Right hindlimb (tissue), 1 donor: ENCODE data around the gene SNAP29.
"Not testable (repeated sequence)": the region's sequence is repeated elsewhere in the genome, so short reads cannot be mapped to it uniquely, and the experiment has no call there.

Experiments used
- DNase-seq: peaks from one replicate; pipeline ENCODE4 v3.0.0-alpha.2; 2018

SNAP29 gene

DNA sequence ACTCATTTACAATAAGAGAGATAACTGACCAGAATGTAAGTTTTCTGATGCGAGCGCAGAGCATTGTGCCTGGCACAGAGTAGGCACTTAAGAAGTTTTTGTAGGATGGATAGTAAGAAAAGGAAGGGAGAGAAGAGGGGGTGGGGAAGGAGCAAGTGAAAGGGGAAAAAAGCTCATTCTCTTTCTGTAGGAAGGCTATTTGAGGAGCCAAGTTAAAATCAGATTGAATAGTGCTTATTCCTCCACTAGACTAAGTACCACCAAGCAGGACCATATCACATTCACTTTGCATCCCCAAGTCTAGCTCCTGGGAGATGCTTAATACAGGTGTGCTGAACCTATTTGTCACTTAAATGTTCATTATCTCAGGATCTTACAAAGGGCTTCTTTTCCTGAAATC, 44.3 kb downstream of the SNAP29 start:
- no peak for DNase-seq

DNA sequence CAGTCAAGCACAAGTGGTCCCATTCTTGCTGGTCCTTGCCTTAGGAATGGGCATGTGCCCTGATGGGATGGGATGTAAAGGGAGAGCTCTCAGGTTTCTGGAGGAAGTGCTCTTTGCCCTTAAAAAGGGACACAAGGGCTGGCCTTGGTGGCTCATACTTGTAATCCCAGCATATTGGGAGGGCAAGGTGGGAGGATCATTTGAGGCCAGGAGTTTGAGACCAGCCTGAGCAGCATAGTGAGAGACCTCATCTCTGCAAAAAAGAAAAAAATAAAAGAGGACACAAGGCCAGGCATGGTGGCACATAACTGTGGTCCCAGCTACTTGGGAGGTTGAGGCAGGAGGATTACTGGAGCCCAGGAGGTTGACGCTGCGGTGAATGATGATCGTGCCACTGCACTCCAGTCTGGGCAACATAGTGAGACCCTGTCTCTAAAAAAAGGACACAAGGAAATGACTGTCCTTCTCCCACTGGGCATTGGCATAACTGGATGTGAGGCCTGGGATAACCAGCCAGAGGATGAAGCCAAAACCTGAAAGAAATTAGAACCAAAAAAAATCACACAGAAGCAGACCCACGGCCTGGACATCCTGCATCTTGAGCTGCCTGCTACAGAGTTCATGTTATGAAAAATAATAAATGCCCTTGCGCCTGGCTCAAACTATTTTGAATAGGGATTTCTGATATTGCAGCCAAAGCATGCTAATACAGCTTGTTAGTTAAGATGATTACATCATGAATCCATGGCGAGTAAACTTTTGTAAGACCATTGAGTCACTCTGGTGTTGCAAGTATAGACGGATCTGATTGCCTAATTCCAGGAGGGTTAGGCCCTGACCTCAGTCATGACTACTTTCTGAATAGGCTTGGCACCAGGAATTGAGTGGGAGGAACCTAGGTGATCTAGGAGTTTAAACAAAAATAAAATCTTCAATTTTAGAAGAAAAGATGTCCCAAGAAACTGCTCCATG, 45.5 kb downstream of the SNAP29 start:
- no peak for DNase-seq

DNA sequence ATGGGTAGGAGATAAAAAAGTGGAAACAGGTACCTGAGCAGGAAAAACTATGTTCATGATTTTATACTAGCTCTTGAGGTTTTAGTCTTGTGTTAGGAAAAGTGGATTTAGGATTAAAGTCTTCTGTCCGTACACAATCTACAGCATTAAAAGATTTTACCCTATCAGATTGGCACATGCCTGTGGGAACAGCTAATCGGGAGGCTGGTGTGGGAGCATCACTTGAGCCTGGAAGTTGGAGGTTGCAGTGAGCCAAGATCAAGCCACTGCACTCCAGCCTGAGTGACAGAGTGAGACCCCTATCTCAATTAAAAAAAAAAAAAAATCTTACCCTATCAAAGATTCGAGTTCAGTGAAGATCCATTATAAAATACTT, 46.2 kb downstream of the SNAP29 start:
- no peak for DNase-seq

DNA sequence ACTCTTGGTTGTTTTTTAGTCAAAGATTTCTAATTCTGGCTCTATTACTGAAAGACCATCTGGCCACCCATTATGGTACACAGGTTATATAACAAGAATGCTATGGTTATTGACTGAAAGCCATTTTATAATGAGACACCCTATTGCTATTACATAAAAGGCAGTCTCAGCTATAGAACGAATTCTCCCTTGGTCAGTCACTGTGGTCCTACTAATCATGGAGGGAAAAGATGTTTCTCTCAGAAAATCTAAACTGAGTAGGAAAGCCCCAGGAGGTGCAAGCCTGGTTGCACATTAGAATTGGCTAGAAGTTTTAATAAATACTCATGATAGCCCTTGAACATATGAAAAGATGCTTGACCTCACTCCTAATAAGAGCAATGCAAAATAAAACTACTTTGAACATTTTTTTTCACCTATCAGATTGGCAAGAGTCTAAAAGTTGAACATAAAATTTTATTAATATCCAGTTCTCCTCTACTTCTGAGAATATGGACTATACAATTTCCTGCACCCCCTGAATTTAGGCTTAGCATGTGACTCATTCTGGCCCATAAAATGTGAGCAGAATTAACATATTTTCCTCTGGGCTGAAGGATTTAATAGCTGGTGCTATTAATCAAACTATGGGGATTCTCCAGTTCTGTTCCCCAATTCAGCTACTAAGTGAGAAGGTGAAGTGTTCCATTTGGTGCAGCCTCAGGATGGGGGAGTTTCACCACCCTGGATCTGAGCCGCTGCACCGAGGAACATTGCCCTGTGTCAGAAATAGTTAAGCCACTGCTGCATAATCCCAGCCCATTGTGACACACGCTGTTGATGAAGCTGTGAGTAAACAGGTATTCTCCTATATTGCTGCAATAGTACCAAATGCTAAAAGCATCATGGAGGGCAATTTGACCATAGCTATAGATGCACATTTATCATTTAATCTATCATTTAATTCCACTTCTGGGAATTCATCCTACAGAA, 46.9 kb downstream of the SNAP29 start:
- no peak for DNase-seq

DNA sequence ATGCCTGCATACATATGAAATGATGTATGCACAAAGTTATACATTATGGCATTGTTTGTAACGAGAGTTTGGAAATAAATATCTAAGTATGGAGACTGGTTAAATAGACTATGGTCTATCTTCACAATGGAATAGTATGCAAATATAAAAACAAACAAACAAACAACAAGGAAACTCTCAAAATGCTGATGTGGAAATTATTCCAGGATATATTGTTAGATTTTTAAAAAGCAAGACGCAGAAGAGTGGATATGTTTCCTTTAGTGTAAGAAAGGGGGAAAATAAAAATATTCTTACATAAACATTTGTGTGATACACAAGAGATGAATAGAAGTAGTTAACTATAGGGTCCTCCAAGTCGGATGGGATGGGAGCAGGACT, 47.6 kb downstream of the SNAP29 start:
- no peak for DNase-seq

DNA sequence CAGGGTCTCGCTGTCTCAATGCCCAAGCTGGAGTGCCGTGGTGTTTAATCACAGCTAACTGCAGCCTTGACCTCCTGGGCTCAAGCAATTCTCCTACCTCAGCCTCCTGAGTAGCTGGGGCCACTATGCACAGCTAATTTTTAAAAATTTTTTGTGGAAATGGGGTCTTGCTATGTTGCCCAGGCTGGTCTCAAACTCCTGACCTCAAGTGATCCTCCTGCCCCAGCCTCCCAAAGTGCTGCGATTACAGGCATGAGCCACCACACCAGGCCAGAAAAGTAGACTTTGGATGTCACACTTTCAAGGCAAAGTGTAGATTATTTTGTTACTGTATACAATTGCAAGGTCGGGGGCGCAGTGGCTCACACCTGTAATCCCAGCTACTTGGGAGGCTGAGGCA, 49.9 kb downstream of the SNAP29 start:
- not testable (repeated sequence) for DNase-seq

DNA sequence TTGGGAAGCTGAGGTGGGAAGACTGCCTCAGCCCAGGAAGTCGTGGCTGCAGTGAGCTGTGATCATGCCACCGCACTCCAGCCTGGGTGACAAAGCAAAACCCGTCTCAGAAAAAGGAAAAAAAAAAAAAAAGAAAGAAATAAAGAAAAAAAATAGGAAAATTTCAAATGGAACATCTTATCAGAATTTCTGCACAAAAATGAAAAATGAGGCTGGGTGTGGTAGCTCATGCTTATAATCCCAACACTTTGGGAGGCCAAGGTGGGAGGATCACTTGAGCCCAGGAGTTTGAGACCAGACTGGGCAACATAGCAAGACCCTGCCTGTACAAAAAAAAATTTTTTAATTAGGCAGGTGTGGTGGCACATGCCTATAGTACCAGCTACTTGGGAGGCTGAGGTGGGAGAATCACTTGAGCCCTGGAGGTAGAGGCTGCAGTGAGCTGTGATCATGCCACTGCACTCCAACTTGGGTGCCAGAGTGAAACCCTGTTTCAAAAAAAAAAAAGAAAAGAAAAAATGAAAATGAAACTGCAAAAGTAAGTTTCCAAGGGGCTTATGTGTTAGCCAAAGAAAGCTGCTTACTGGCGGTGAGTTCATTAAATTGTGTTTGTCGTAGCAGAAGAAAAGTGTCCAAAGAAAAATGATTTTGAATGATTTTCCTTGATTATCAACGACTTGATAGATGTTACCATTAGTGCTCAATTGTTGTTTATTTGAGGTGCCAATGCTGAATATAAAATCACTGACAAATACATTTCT, 50.9 kb downstream of the SNAP29 start:
- no peak for DNase-seq

DNA sequence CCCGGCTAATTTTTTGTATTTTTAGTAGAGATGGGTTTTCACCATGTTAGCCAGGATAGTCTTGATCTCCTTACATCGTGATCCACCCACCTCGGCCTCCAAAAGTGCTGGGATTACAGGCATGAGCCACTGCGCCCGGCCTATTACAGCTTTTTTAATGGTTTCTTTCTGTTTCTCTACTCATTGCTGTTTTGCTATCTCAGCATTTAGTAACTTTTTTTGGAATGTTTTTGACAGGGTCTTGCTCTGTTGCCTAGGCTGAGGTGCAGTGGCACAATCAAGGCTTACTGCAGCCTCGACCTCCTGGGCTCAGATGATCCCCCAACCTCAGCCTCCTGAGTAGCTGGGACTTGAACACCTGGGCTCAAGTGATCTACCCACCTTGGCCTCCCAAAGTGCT, 53.7 kb downstream of the SNAP29 start:
- DNase-seq: no peak

DNA sequence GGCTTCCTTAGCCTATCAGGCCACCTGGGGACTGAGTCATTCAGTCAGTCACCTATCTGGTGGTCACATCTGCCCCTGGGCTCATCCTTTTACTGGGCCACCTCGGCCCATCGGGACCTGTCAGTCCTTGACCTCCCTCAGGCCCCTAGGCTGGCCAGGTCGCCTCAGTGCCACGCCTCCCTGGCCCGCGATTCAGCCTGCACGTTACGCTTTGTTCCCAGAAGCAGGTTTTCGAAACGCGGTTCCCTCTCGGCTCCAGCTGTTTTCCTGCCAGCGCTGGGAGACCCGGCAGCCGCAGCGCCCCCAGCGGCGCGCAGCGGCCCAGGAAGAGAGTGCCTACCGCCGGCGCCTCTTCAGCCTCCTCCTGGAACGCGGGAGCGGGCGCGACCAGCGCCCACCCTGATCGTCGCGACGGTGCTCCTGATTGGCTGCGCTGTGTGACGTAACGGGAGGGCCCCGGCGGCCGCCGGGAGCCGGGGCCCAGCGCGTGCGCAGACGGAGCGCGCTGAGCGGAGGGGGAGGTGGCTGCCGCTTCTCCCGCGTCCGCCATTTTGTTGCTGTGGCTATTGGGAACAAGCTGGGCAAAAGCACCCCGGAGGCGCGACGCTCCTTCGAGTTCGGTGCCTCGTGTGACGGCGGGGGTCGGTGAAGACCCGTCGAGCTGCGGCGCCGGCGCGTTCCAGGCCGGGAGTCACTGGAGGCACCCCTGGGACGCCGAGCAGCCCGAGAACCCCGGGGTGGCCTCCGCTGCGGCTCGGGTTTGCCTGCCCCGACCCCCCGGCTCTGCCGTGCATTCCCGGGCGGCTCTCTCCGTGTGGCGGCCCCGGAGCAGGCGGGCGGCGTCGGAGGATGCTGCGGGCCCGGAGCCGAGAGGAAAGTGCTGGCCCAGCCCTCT, 58.4 kb downstream of the SNAP29 start, which contains the start of gene CRKL:
Gene CRKL (plus strand): TSS at position 492 of the 895 bp plus-strand sequence. CDS start 528 bp downstream, outside the sequence.
- peak; percentile 98 for DNase-seq

DNA sequence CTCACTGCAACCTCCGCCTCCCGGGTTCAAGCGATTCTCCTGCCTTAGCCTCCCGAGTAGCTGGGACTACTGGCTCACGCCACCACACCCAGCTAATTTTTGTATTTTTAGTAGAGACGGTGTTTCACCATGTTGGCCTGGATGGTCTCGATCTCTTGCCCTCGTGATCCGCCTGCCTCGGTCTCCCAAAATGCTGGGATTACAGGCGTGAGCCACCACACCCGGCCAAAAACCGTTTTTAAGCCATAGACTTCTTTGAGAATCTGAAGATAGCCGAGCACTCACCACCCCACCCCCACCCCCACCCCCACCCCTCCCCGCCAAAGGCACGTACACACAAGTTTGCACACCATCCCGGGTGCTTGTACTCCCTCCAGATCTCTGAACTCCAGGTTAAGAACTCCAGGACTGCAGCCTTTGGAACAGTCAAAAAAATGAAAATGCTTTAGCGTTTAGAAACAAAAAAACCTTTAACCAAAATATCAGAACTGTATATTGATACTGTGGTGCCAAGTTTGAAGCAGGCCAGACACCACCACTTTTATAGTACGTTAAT, 59.9 kb downstream of the SNAP29 start:
- no peak for DNase-seq

DNA sequence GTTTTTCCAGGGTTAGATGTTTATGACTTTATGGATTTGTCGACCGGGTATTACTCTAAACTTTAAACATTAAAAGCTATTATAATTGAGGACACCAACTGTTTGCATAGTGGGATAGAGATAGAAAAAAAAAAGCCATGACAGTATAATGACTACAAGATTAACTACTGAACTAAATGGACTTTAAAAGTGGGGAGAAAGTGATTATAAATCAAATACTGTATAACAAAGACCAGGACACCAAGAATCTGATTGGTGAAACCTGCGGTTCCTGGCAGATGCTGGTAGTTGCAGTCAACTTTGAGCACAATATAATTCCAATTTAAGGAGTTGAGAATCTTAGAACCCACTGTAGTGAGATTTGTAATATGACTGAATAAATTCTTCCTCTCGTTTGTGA, 60.9 kb downstream of the SNAP29 start:
- no peak for DNase-seq

DNA sequence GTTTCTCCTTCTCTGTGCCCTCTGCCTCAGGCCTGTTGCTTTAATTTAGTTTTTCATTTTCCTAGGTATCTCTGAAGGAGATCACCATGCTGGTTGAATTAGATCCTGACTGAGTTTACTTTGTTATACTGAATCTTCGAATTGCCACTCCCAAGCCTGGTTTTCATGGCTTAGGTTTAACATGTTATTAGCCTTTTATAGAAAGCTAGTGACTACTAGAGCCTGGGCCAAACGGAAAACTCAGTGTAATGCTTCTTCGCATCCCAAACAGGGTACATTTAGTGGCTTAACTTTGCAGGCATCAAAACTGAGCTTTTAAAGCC, 62.0 kb downstream of the SNAP29 start:
- DNase-seq: no peak

DNA sequence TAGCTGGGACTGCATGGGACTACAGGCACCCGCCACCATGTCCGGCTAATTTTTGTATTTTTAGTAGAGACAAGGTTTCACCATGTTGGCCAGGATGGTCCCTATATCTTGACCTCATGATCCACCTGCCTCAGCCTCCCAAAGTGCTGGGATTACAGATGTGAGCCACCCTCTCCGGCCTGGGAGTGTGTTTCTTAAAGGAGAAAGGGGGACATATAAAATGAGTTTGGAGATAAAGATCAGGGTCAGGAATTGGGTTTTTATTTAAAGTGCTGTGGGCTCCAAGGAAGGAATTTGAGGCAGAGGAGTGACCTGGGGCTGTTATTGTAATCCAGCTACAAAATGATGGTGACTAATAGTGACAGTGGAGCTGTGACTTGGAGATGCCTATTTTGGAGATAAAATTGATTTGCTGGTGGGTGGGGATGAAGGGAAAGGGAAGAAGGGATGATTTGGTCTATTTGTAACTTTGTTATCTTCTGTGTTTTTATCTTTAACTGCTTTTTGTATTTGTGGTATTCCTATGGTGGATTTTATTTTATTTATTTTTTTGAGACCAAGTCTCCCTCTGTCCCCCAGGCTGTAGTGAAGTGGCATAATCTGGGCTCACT, 63.4 kb downstream of the SNAP29 start:
- DNase-seq: no peak

DNA sequence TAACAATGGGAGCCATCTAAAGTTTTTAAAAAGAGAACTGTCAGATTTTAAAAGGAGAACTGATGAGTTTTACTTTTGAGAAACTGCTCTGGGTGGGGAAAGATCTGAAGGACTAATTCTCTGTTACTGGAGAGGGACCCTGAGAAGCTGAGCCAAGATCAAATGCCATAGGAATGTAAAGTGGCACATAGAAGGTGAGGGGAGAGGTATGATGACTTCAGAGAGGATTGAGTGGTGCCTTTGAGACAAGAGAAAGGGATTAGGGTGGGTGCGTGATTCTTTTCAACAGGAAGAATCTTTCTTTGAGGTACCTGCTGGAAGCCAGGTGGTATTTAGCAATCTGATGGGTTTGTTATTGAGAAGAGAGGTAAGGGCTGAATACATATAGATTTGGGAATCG, 67.4 kb downstream of the SNAP29 start:
- DNase-seq: no peak

DNA sequence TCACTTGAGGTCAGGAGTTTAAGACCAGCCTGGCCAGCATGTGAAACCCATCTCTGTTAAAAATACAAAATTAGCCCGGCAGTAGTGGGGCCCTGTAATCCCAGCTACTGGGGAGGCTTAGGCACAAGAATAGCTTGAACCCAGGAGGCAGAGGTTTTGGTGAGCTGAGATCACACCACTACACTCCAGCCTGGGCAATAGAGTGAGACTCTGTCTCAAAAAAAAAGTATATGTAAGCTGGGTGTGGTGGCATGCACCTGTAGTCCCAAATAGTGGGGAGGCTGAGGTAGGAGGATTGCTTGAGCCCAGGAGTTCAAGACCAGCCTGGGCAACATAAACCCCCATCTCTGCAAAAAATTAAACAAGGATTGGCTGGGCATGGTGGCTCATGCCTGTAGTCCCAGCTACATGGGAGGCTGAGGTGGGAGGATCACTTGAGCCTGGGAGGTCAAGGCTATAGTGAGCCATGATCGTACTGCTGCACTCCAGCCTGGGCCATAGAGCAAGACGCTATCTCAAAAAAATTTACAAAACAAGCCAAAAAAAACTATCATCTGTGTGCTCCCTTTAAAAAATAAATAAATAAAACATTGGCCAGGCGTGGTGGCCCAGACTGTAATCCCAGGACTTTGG, 69.2 kb downstream of the SNAP29 start:
- no peak for DNase-seq

DNA sequence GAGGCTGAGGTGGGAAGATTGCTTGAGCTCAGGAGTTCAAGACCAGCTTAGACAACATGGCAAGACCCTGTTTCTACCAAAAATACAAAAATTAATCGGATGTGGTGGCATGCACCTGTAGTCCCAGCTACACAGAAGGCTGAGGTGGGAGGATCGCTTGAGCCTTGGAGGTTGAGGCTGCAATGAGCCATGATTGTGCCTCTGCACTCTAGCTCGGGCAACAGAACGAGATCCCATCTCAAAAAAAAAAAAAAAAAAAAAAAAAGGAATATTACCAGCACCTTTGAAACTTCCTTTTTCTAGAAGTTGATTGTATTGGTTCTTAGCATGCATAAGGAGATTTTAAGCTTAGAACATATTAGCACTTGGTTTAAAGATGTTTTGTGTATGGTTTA, 69.8 kb downstream of the SNAP29 start:
- no peak for DNase-seq

DNA sequence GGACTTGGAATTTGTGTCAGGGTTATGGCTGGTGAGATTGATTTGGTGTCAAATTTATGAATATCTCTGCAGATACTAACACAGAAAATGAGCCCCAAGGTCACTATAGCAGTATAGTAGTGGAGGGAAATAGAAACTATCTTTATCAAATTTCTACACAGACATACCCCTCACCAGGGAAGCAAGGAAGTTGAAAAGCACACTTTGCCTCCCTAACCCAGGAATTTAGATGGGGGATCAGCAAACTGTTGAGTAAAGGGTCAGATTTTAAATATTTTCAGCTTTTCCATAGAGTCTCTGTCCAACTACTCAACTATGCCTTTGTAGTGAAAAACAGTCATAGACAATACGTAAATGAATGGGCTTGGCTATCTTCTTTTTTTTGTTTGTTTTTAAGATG, 71.2 kb downstream of the SNAP29 start:
- DNase-seq: no peak

DNA sequence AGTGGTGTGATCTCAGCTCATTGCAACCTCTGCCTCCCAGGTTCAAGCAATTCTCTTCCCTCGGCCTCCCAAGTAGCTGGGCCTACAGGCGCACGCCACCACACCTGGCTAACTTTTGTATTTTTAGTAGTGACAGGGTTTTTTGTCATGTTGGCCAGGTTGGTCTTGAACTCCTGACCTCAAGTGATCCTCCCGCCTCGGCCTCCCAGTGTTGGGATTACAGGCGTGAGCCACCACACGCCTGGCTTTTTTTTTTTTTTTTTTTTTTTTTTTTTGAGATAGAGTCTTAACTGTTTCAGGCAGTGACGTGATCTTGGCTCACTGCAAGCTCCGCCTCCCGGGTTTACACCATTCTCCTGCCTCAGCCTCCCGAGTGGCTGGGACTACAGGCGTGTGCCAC, 71.6 kb downstream of the SNAP29 start:
- DNase-seq: not testable (repeated sequence)

DNA sequence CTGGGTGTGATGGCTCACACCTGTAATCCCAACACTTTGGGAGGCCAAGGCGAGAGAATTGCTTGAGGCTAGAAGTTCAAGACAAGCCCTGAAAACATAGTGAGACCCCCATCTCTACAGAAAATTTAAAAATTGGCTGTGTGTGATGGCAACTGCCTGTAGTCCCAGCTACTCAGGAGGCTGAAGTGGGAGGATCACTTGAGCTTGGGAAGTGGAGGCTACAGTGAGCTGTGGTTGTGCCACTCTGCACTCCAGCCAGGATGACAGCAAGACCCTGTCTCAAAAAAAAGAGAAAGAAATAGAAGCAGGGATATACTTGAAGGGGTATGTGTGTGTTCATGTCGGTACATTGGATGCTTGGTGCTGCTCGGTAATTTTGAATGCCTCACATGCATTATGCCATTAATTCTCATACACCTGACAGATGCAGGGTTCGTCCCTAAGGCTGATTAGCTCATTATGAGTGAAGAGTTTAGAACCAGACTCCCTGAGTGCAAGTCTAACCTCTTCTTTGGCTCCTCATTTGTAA, 72.4 kb downstream of the SNAP29 start:
- no peak for DNase-seq

DNA sequence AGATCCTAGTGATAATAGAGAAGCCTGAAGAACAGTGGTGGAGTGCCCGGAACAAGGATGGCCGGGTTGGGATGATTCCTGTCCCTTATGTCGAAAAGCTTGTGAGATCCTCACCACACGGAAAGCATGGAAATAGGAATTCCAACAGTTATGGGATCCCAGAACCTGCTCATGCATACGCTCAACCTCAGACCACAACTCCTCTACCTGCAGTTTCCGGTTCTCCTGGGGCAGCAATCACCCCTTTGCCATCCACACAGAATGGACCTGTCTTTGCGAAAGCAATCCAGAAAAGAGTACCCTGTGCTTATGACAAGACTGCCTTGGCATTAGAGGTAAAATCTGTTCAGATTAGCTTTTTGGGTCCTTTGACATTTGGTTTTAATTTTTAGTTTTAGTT, 75.1 kb downstream of the SNAP29 start:
- DNase-seq: no peak
